Mucosa of stomach (tissue), 1 donor: Measurements from ENCODE around the gene SLK.

ENCODE experiments used
- H3K27me3 ChIP-seq: one replicate; pipeline ENCODE4 v1.7.0; 2013; ENCODE audit warnings: mild to moderate bottlenecking, low read length; ENCODE audit not compliant: control insufficient read depth, insufficient read depth
- H3K36me3 ChIP-seq: one replicate; pipeline ENCODE4 v1.7.0; 2013; ENCODE audit warnings: low read length; ENCODE audit not compliant: control insufficient read depth, insufficient read depth
- H3K4me1 ChIP-seq: one replicate; pipeline ENCODE4 v1.7.0; 2013; ENCODE audit warnings: mild to moderate bottlenecking, low read length; ENCODE audit not compliant: control insufficient read depth, insufficient read depth
- H3K4me3 ChIP-seq: one replicate; pipeline ENCODE4 v1.7.0; 2013; ENCODE audit warnings: low read length
- H3K9ac ChIP-seq: one replicate; pipeline ENCODE4 v1.7.0; 2013; ENCODE audit warnings: mild to moderate bottlenecking, low read length, moderate library complexity
- H3K9me3 ChIP-seq: one replicate; pipeline ENCODE4 v1.7.0; 2013; ENCODE audit warnings: mild to moderate bottlenecking, low read length, moderate library complexity; ENCODE audit not compliant: control insufficient read depth
- donor health status: Pancreatic carcinoma.

Gene SLK

GRCh38 chr10:103998805-103999204 is 31.9 kb downstream of the SLK start:
- Histone ChIP-seq H3K9ac (no peak overlapping the region), H3K4me3 (no peak overlapping the region), H3K4me1 (no peaks in the 10 kb centered on the region), H3K27me3 (no peaks in the 10 kb centered on the region), H3K9me3 (no peaks in the 10 kb centered on the region), H3K36me3 (no peaks in the 10 kb centered on the region)

- peaks cover 6% of the 10 kb centered on the region for H3K36me3 ChIP-seq
- H3K4me3 ChIP-seq, result no peak overlapping the region
- no peaks in the 10 kb centered on the region for H3K9me3 ChIP-seq
- no peaks in the 10 kb centered on the region for H3K27me3 ChIP-seq
- no peak overlapping the region for H3K9ac ChIP-seq
- H3K4me1 ChIP-seq, result no peaks in the 10 kb centered on the region
These were observed 36.0 kb downstream of the SLK start for GRCh38 chr10:104002911-104003310.

GRCh38 chr10:104005172-104005863 is 38.4 kb downstream of the SLK start:
- Histone ChIP-seq H3K36me3 (peaks cover 6% of the 10 kb centered on the region), H3K27me3 (no peaks in the 10 kb centered on the region), H3K9me3 (no peaks in the 10 kb centered on the region), H3K9ac (no peak overlapping the region), H3K4me1 (no peaks in the 10 kb centered on the region), H3K4me3 (no peak overlapping the region)

GRCh38 chr10:104011904-104012303 is 45.0 kb downstream of the SLK start:
- Histone ChIP-seq H3K9ac (no peak overlapping the region), H3K4me3 (no peak overlapping the region), H3K36me3 (no peaks in the 10 kb centered on the region), H3K27me3 (no peaks in the 10 kb centered on the region), H3K9me3 (no peaks in the 10 kb centered on the region), H3K4me1 (no peaks in the 10 kb centered on the region)

GRCh38 chr10:104013489-104013888 is 46.5 kb downstream of the SLK start:
- Histone ChIP-seq H3K9me3 (no peaks in the 10 kb centered on the region), H3K36me3 (no peaks in the 10 kb centered on the region), H3K4me1 (no peaks in the 10 kb centered on the region), H3K27me3 (no peaks in the 10 kb centered on the region), H3K4me3 (no peak overlapping the region), H3K9ac (no peak overlapping the region)

- H3K9ac ChIP-seq, result no peak overlapping the region
- no peak overlapping the region for H3K4me3 ChIP-seq
- H3K36me3 ChIP-seq, result no peaks in the 10 kb centered on the region
- no peaks in the 10 kb centered on the region for H3K9me3 ChIP-seq
- H3K4me1 ChIP-seq, result no peaks in the 10 kb centered on the region
- no peaks in the 10 kb centered on the region for H3K27me3 ChIP-seq
These were observed 47.2 kb downstream of the SLK start for GRCh38 chr10:104014176-104014575.

- no peaks in the 10 kb centered on the region for H3K9me3 ChIP-seq
- no peak overlapping the region for H3K9ac ChIP-seq
- no peaks in the 10 kb centered on the region for H3K36me3 ChIP-seq
- H3K4me3 ChIP-seq, result no peak overlapping the region
- H3K4me1 ChIP-seq, result no peaks in the 10 kb centered on the region
- H3K27me3 ChIP-seq, result no peaks in the 10 kb centered on the region
These were observed 49.7 kb downstream of the SLK start for GRCh38 chr10:104016661-104017060.

GRCh38 chr10:104018471-104018870 is 51.5 kb downstream of the SLK start:
- Histone ChIP-seq H3K9me3 (no peaks in the 10 kb centered on the region), H3K9ac (no peak overlapping the region), H3K4me3 (no peak overlapping the region), H3K36me3 (peaks cover 6% of the 10 kb centered on the region), H3K4me1 (no peaks in the 10 kb centered on the region), H3K27me3 (no peaks in the 10 kb centered on the region)

GRCh38 chr10:104020020-104020419 is 53.1 kb downstream of the SLK start:
- Histone ChIP-seq H3K9ac (no peak overlapping the region), H3K4me1 (no peaks in the 10 kb centered on the region), H3K36me3 (peaks cover 6% of the 10 kb centered on the region), H3K4me3 (no peak overlapping the region), H3K27me3 (no peaks in the 10 kb centered on the region), H3K9me3 (no peaks in the 10 kb centered on the region)

GRCh38 chr10:104021246-104021645 is 54.3 kb downstream of the SLK start:
- Histone ChIP-seq H3K9me3 (no peaks in the 10 kb centered on the region), H3K27me3 (no peaks in the 10 kb centered on the region), H3K4me3 (no peak overlapping the region), H3K9ac (no peak overlapping the region), H3K4me1 (no peaks in the 10 kb centered on the region), H3K36me3 (peaks cover 6% of the 10 kb centered on the region)

- Histone ChIP-seq H3K36me3 (peaks cover 6% of the 10 kb centered on the region), H3K9me3 (no peaks in the 10 kb centered on the region), H3K4me3 (no peak overlapping the region), H3K4me1 (no peaks in the 10 kb centered on the region), H3K9ac (no peak overlapping the region), H3K27me3 (no peaks in the 10 kb centered on the region)
These were observed 55.1 kb downstream of the SLK start for GRCh38 chr10:104022026-104022425.

GRCh38 chr10:104025524-104025923 is 58.6 kb downstream of the SLK start:
- Histone ChIP-seq H3K9me3 (no peaks in the 10 kb centered on the region), H3K36me3 (peaks cover 6% of the 10 kb centered on the region), H3K9ac (no peak overlapping the region), H3K4me1 (no peaks in the 10 kb centered on the region), H3K4me3 (no peak overlapping the region), H3K27me3 (no peaks in the 10 kb centered on the region)

- no peaks in the 10 kb centered on the region for H3K9me3 ChIP-seq
- H3K9ac ChIP-seq, result no peak overlapping the region
- H3K4me1 ChIP-seq, result no peaks in the 10 kb centered on the region
- peaks cover 6% of the 10 kb centered on the region for H3K36me3 ChIP-seq
- H3K4me3 ChIP-seq, result no peak overlapping the region
- H3K27me3 ChIP-seq, result no peaks in the 10 kb centered on the region
These were observed 59.8 kb downstream of the SLK start for GRCh38 chr10:104026762-104027161.
